Anterior cingulate cortex (tissue), 58 donors: ENCODE results near the gene PIK3C3.
A peak's percentile ranks its signal among the peaks of the same experiment; 100 is the strongest.

Experiments
- DNase-seq, 58 donors: peaks; one replicate each; lab custom pipeline; 2025; lab: John Stamatoyannopoulos, UW

PIK3C3 gene

GRCh38 chr18:41959045-41959444 lies 4.0 kb downstream of the PIK3C3 start:
- DNase-seq = no peak

- peak in 11 of 58 donors; percentile 2 to 71 (median 13) for DNase-seq
Observed at GRCh38 chr18:41965634-41966255, 10.7 kb downstream of the PIK3C3 start.

GRCh38 chr18:41966943-41967342 lies 11.9 kb downstream of the PIK3C3 start:
- peak in 5 of 58 donors; percentile 1 to 26 (median 8) for DNase-seq

- DNase-seq = peak in 17 of 58 donors; percentile 0 to 40 (median 10)
Observed at GRCh38 chr18:41967680-41968079, 12.6 kb downstream of the PIK3C3 start.

- DNase-seq = no peak
Observed at GRCh38 chr18:41969881-41970280, 14.8 kb downstream of the PIK3C3 start.

- no peak for DNase-seq
Observed at GRCh38 chr18:41972067-41972925, 17.3 kb downstream of the PIK3C3 start.

GRCh38 chr18:41973983-41974382 lies 18.9 kb downstream of the PIK3C3 start:
- no peak for DNase-seq

GRCh38 chr18:41974796-41975201 lies 19.8 kb downstream of the PIK3C3 start:
- DNase-seq = no peak

GRCh38 chr18:41975284-41975683 lies 20.2 kb downstream of the PIK3C3 start:
- no peak for DNase-seq

GRCh38 chr18:41977233-41977632 lies 22.2 kb downstream of the PIK3C3 start:
- no peak for DNase-seq

GRCh38 chr18:41982942-41983660 lies 28.1 kb downstream of the PIK3C3 start:
- no peak for DNase-seq

- DNase-seq = no peak
Observed at GRCh38 chr18:41985914-41986313, 30.9 kb downstream of the PIK3C3 start.

GRCh38 chr18:41989508-41989907 lies 34.5 kb downstream of the PIK3C3 start:
- no peak for DNase-seq

GRCh38 chr18:41992066-41992465 lies 37.0 kb downstream of the PIK3C3 start:
- DNase-seq = no peak

GRCh38 chr18:41992703-41993102 lies 37.7 kb downstream of the PIK3C3 start:
- DNase-seq = no peak

GRCh38 chr18:41993151-41993550 lies 38.1 kb downstream of the PIK3C3 start:
- no peak for DNase-seq

- no peak for DNase-seq
Observed at GRCh38 chr18:41996020-41996419, 41.0 kb downstream of the PIK3C3 start.

GRCh38 chr18:41999751-42000150 lies 44.7 kb downstream of the PIK3C3 start:
- DNase-seq = no peak

- DNase-seq = no peak
Observed at GRCh38 chr18:42001801-42002200, 46.8 kb downstream of the PIK3C3 start.

- no peak for DNase-seq
Observed at GRCh38 chr18:42004653-42005052, 49.6 kb downstream of the PIK3C3 start.

- DNase-seq = no peak
Observed at GRCh38 chr18:42005782-42006181, 50.7 kb downstream of the PIK3C3 start.
